WTC11 (cell line): ENCODE results near the gene RAI1.

Source experiments
- ELF4 ChIP-seq: sonication (generic); formaldehyde crosslinking; IDR thresholded peaks from 2 replicates; pipeline ENCODE4 v1.8.1; 2022; ENCODE audit warnings: low read depth, mild to moderate bottlenecking, moderate library complexity, missing genetic modification reagents
- JUN ChIP-seq: sonication (generic); formaldehyde crosslinking; IDR thresholded peaks from 2 replicates; pipeline ENCODE4 v1.8.0; 2023; ENCODE audit warnings: mild to moderate bottlenecking, missing genetic modification reagents
- NR3C1 ChIP-seq: sonication (generic); formaldehyde crosslinking; conservative IDR thresholded peaks from 2 replicates; pipeline ENCODE4 v1.8.1; 2023; ENCODE audit warnings: low read depth, mild to moderate bottlenecking, missing genetic modification reagents
- ZNF263 ChIP-seq: sonication (generic); formaldehyde crosslinking; IDR thresholded peaks from 2 replicates; pipeline ENCODE4 v1.8.1; 2022; ENCODE audit warnings: low read depth, mild to moderate bottlenecking, moderate library complexity, missing genetic modification reagents
- ZNF416 ChIP-seq: fragments of 250-450 bp; sonication (Bioruptor Pico); IDR thresholded peaks from 2 replicates; pipeline ENCODE4 v1.9.0; 2021; ENCODE audit warnings: mild to moderate bottlenecking, inconsistent platforms
- TF ChIP-seq, protein P1 (sequence below): sonication (generic); formaldehyde crosslinking; IDR thresholded peaks from 2 replicates; pipeline ENCODE4 v1.8.0; 2023; ENCODE audit warnings: missing genetic modification reagents, mild to moderate bottlenecking, borderline replicate concordance
- TF ChIP-seq, protein P2 (sequence below): sonication (generic); formaldehyde crosslinking; IDR thresholded peaks from 2 replicates; pipeline ENCODE4 v1.8.0; 2022; ENCODE audit warnings: mild to moderate bottlenecking, missing genetic modification reagents
- TF ChIP-seq, protein P3 (sequence below): fragments of 200-600 bp; IDR thresholded peaks from 2 replicates; pipeline ENCODE4 v1.8.0; 2022; ENCODE audit warnings: antibody characterized with exemption
- TF ChIP-seq, protein P4 (sequence below): sonication (generic); formaldehyde crosslinking; IDR thresholded peaks from 2 replicates; pipeline ENCODE4 v1.8.0; 2022; ENCODE audit warnings: missing genetic modification reagents
- TF ChIP-seq, protein P5 (sequence below): sonication (generic); formaldehyde crosslinking; IDR thresholded peaks from 2 replicates; pipeline ENCODE4 v1.8.0; 2022; ENCODE audit warnings: mild to moderate bottlenecking, missing genetic modification reagents

DNA sequence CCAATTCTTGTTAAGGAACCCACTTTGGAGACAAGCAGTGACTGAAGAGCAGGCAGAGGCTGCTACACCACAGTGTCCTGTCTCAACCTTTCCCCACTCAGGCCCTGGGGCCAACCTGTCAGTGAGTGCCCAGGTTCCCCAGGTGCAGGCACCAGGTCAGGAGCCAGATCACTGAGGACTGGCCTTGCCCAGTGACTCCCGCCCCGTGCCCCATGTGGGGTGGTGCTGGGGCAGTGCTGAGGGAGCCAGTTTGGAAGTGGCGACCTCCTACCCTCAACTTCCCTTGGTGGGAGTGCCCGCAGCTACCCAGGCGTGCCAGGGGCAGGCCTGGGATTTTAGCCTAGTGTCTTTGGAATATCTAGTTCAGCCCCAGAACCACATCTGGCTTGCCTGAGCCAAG is 126.2 kb downstream of the RAI1 start:
- TF ChIP-seq, protein P1, sequence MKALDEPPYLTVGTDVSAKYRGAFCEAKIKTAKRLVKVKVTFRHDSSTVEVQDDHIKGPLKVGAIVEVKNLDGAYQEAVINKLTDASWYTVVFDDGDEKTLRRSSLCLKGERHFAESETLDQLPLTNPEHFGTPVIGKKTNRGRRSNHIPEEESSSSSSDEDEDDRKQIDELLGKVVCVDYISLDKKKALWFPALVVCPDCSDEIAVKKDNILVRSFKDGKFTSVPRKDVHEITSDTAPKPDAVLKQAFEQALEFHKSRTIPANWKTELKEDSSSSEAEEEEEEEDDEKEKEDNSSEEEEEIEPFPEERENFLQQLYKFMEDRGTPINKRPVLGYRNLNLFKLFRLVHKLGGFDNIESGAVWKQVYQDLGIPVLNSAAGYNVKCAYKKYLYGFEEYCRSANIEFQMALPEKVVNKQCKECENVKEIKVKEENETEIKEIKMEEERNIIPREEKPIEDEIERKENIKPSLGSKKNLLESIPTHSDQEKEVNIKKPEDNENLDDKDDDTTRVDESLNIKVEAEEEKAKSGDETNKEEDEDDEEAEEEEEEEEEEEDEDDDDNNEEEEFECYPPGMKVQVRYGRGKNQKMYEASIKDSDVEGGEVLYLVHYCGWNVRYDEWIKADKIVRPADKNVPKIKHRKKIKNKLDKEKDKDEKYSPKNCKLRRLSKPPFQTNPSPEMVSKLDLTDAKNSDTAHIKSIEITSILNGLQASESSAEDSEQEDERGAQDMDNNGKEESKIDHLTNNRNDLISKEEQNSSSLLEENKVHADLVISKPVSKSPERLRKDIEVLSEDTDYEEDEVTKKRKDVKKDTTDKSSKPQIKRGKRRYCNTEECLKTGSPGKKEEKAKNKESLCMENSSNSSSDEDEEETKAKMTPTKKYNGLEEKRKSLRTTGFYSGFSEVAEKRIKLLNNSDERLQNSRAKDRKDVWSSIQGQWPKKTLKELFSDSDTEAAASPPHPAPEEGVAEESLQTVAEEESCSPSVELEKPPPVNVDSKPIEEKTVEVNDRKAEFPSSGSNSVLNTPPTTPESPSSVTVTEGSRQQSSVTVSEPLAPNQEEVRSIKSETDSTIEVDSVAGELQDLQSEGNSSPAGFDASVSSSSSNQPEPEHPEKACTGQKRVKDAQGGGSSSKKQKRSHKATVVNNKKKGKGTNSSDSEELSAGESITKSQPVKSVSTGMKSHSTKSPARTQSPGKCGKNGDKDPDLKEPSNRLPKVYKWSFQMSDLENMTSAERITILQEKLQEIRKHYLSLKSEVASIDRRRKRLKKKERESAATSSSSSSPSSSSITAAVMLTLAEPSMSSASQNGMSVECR (CRISPR knock-in tag): no peak
- TF ChIP-seq, protein P2, sequence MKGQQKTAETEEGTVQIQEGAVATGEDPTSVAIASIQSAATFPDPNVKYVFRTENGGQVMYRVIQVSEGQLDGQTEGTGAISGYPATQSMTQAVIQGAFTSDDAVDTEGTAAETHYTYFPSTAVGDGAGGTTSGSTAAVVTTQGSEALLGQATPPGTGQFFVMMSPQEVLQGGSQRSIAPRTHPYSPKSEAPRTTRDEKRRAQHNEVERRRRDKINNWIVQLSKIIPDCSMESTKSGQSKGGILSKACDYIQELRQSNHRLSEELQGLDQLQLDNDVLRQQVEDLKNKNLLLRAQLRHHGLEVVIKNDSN (CRISPR knock-in tag): no peak
- TF ChIP-seq, protein P3, sequence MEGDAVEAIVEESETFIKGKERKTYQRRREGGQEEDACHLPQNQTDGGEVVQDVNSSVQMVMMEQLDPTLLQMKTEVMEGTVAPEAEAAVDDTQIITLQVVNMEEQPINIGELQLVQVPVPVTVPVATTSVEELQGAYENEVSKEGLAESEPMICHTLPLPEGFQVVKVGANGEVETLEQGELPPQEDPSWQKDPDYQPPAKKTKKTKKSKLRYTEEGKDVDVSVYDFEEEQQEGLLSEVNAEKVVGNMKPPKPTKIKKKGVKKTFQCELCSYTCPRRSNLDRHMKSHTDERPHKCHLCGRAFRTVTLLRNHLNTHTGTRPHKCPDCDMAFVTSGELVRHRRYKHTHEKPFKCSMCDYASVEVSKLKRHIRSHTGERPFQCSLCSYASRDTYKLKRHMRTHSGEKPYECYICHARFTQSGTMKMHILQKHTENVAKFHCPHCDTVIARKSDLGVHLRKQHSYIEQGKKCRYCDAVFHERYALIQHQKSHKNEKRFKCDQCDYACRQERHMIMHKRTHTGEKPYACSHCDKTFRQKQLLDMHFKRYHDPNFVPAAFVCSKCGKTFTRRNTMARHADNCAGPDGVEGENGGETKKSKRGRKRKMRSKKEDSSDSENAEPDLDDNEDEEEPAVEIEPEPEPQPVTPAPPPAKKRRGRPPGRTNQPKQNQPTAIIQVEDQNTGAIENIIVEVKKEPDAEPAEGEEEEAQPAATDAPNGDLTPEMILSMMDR: no peak
- TF ChIP-seq ZNF263 (no peak), NR3C1 (CRISPR knock-in tag) (no peak), JUN (CRISPR knock-in tag) (no peak), ZNF416 (no peak), ELF4 (CRISPR knock-in tag) (no peak)
- TF ChIP-seq, protein P4, sequence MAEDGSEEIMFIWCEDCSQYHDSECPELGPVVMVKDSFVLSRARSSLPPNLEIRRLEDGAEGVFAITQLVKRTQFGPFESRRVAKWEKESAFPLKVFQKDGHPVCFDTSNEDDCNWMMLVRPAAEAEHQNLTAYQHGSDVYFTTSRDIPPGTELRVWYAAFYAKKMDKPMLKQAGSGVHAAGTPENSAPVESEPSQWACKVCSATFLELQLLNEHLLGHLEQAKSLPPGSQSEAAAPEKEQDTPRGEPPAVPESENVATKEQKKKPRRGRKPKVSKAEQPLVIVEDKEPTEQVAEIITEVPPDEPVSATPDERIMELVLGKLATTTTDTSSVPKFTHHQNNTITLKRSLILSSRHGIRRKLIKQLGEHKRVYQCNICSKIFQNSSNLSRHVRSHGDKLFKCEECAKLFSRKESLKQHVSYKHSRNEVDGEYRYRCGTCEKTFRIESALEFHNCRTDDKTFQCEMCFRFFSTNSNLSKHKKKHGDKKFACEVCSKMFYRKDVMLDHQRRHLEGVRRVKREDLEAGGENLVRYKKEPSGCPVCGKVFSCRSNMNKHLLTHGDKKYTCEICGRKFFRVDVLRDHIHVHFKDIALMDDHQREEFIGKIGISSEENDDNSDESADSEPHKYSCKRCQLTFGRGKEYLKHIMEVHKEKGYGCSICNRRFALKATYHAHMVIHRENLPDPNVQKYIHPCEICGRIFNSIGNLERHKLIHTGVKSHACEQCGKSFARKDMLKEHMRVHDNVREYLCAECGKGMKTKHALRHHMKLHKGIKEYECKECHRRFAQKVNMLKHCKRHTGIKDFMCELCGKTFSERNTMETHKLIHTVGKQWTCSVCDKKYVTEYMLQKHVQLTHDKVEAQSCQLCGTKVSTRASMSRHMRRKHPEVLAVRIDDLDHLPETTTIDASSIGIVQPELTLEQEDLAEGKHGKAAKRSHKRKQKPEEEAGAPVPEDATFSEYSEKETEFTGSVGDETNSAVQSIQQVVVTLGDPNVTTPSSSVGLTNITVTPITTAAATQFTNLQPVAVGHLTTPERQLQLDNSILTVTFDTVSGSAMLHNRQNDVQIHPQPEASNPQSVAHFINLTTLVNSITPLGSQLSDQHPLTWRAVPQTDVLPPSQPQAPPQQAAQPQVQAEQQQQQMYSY (CRISPR knock-in tag): no peak
- TF ChIP-seq, protein P5, sequence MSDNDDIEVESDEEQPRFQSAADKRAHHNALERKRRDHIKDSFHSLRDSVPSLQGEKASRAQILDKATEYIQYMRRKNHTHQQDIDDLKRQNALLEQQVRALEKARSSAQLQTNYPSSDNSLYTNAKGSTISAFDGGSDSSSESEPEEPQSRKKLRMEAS (CRISPR knock-in tag): no peak
